AG09309 (cell line): ENCODE results near the gene NOXO1.
A peak's percentile ranks its signal among the peaks of the same experiment; 100 is the strongest.

Experiments used
- DNase-seq: peaks from one replicate; pipeline ENCODE4 v3.0.0-alpha.2; 2010; ENCODE audit warnings: low read depth
- H3K4me3 ChIP-seq: 2 replicates; pipeline ENCODE4 v1.5.1; 2011; ENCODE audit warnings: mild to moderate bottlenecking, low read depth, low read length, moderate library complexity; ENCODE audit not compliant: control insufficient read depth
- TF ChIP-seq, protein P1 (sequence below): IDR thresholded peaks from 2 replicates; pipeline ENCODE4 v1.5.1; 2011; ENCODE audit warnings: mild to moderate bottlenecking, low read depth, low read length, inconsistent platforms; ENCODE audit not compliant: insufficient read depth, control insufficient read depth; ENCODE audit errors: missing control alignments

Gene NOXO1, protein sequence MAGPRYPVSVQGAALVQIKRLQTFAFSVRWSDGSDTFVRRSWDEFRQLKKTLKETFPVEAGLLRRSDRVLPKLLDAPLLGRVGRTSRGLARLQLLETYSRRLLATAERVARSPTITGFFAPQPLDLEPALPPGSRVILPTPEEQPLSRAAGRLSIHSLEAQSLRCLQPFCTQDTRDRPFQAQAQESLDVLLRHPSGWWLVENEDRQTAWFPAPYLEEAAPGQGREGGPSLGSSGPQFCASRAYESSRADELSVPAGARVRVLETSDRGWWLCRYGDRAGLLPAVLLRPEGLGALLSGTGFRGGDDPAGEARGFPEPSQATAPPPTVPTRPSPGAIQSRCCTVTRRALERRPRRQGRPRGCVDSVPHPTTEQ

DNA sequence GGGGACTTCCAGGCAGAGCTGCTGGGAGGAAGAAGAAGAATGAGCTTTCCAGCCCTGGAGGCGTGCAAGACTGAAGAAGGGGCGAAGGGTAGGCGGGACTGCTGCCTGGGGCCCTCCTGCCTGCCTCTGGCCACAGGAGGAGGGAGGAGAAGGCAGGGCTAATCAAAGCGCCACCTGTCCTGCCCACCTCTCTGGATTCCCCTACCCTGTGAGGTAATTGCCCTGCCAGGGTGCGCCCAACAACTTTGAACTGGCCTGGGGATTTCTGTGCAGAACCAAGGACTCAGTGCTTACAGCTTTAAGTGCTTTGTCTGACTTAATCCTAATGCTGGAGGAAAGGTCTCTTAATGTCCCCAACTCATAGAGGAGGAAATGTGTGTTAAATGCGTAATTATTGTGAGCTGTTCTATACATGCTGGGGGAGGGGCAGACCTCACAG lies at the start of gene NOXO1:
NOXO1 (minus strand) TSS at position 72 of the 439 bp plus-strand sequence. CDS start 290 bp downstream, outside the sequence.
- TF ChIP-seq, protein P1, sequence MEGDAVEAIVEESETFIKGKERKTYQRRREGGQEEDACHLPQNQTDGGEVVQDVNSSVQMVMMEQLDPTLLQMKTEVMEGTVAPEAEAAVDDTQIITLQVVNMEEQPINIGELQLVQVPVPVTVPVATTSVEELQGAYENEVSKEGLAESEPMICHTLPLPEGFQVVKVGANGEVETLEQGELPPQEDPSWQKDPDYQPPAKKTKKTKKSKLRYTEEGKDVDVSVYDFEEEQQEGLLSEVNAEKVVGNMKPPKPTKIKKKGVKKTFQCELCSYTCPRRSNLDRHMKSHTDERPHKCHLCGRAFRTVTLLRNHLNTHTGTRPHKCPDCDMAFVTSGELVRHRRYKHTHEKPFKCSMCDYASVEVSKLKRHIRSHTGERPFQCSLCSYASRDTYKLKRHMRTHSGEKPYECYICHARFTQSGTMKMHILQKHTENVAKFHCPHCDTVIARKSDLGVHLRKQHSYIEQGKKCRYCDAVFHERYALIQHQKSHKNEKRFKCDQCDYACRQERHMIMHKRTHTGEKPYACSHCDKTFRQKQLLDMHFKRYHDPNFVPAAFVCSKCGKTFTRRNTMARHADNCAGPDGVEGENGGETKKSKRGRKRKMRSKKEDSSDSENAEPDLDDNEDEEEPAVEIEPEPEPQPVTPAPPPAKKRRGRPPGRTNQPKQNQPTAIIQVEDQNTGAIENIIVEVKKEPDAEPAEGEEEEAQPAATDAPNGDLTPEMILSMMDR: no peak

DNA sequence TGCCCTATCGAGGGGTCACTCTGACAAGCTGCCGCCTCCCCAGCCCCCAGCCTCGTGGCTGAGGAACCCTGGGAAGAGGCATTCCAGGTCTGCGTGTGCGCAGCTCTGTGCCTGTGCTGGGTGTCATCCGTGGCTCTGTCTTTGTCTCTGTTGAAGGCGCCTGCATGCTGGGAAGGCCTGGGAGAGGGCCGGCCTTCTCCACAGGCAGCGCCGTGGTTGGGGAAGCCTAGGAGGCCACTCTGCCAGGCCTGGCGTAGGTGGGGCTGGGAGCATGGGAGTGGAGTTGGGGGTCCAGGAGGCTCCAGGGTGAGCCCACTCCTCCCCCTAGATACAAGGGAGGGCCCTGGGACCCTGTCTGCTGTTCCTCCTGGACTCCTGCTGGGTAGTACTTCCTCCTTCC lies 48.8 kb upstream of the NOXO1 start:
- no peak overlapping the region for H3K4me3 ChIP-seq
- TF ChIP-seq, protein P1: no peak
- DNase-seq: no peak

More for the DNA sequence above, at the start of gene NOXO1:
- H3K4me3 ChIP-seq: no peak within 1 kb of the TSS
- no peak for DNase-seq

DNA sequence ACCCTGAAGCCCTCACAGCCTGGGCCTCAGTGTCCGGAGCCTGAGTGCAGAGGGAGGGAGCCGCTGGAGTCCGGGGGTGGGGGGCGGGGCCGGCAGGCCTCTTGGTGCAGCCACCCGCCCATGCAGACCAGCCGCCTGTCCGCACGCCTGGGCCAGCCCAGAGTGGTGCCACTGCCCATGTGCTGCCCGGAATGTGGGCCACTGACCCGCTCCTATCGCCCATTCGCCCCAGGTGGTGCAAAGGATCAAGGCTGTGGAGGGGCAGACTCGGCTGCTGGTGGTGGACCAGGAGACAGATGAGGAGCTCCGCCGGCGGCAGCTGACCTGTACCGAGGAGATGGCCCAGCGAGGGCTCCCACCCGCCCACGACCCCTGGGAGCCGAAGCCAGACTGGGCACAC lies 48.1 kb upstream of the NOXO1 start:
- TF ChIP-seq, protein P1: no peak
- no peak for DNase-seq
- H3K4me3 ChIP-seq: no peak overlapping the region

DNA sequence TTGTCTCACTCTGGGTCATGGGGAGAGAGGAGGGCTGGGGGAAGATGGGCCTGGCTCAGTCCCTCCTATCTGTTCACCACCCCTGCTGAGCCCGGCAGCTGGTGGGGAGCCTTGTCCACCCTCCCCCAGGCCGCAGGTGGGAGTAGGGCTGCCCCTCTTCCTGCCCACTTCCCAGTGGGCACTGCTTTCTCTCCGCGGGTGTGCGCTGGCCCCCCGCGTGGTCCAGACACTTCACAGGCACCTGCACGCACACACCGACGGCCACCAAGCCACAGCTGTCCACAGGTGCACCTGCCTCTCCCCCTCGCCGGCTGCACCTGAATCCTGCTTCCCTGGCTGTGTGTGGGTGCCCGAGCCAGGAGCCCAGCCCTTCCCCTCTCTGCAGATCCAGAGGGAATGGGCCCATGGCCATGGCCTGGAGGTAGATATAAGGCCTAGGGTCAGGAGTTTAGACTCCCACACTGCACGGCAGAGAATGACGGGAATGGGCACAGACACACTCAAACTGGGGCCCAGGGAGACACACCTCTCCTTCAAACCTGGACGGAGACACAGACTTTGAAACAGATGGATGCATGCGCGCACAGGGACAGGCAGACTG lies 47.5 kb upstream of the NOXO1 start:
- TF ChIP-seq, protein P1: no peak
- no peak overlapping the region for H3K4me3 ChIP-seq
- no peak for DNase-seq

DNA sequence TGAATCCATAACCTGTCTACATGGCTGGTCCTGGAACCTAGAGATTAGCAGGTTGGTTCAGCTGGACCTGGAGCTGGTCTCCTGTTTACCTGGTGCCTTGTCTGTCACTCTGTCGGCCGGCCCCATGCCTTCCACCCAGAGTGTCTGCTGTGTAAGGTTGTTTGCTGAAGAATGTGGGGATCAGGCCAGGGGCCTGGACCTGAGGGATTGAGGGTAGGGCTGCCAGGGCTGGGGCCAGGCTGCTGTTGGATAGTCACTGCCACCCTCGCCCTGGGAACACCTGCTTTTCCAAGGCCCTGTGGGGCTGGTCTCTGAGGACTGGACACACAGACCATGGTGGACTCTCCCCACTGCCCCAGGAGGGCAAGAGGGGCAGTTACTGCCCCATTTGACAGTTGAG lies 46.9 kb upstream of the NOXO1 start:
- peak overlapping the region; percentile 76 for H3K4me3 ChIP-seq
- no peak for DNase-seq
- TF ChIP-seq, protein P1: no peak

DNA sequence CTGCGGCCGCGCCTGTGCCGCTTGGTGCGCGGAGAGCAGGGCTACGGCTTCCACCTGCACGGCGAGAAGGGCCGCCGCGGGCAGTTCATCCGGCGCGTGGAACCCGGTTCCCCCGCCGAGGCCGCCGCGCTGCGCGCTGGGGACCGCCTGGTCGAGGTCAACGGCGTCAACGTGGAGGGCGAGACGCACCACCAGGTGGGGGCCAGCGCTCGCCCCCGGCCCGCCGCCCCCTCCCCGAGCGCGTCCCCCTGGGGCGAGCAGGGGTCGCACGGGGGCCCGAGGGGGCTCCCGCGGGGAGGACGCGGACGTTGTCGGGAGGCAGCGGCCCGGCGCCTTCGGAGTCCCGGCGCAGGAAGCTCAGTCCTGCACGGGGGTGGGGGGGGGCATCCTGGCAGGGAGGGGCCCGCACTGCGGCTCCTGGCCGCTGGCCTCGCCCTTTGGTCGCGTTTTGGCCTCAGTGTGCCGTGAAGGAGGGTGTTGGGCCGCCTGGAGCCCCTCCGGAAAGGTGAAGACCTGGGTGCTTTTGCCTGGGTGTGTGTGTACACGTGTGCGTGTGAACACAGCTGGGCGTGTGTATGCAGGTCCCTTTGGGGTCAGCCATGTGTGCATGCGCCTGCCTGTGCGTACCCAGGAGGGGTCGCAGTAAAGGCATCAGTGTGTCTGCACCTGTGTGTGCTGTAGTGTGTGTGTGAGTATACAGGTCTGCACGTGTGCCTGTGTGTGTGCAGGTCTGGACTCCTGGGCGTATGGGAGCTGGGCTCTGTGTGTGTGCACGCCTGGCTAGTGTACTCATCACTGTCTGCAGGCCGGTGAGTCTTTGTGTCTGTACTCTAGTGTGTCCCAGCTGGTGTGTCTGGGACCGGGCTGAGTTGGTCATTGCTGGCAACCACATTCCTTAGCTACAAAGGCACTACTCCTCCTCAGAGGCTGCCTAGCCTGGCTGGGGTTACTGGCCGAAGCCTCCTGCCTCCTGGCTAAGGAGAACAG lies 46.0 kb upstream of the NOXO1 start:
- H3K4me3 ChIP-seq: peak overlapping the region; percentile 76
- no peak for DNase-seq
- TF ChIP-seq, protein P1: no peak
